GM10266 (cell line): ENCODE measurements around the gene GLTPD2.

Experiments
- DNase-seq: peaks from one replicate; pipeline ENCODE4 v3.0.0; 2012; ENCODE audit errors: extremely low spot score
- CTCF ChIP-seq: IDR thresholded peaks from 2 replicates; pipeline ENCODE4 v1.5.1; 2012; ENCODE audit warnings: mild to moderate bottlenecking, low read depth; ENCODE audit not compliant: control insufficient read depth, insufficient read depth; ENCODE audit errors: missing control alignments

Gene GLTPD2

GRCh38 chr17:4790705-4791088 is 1.9 kb downstream of the GLTPD2 start:
- no peak for TF ChIP-seq CTCF

GRCh38 chr17:4795168-4795567 is 6.4 kb downstream of the GLTPD2 start:
- DNase-seq = no peak
- TF ChIP-seq CTCF = no peak

More at GRCh38 chr17:4790705-4791088, 1.9 kb downstream of the GLTPD2 start:
- DNase-seq = no peak

GRCh38 chr17:4796552-4796920 is 7.8 kb downstream of the GLTPD2 start:
- DNase-seq = no peak

GRCh38 chr17:4800462-4801196 is 11.9 kb downstream of the GLTPD2 start:
- DNase-seq = no peak

More at GRCh38 chr17:4796552-4796920, 7.8 kb downstream of the GLTPD2 start:
- TF ChIP-seq CTCF = no peak

GRCh38 chr17:4802228-4802627 is 13.5 kb downstream of the GLTPD2 start, which contains the start of gene C17orf114:
Gene C17orf114 (minus strand): TSS chr17:4802328.
- TF ChIP-seq CTCF = no peak
- DNase-seq = no peak

More at GRCh38 chr17:4800462-4801196, 11.9 kb downstream of the GLTPD2 start:
- no peak for TF ChIP-seq CTCF

- no peak for TF ChIP-seq CTCF
- DNase-seq = no peak
Observed at GRCh38 chr17:4806456-4806776, 17.7 kb downstream of the GLTPD2 start.

GRCh38 chr17:4806777-4807604 is 18.2 kb downstream of the GLTPD2 start, which contains the start of gene PLD2:
Gene PLD2 (plus strand): TSS chr17:4807152. CDS start chr17:4807773, 621 bp downstream.
- DNase-seq = peak; percentile 100
- TF ChIP-seq CTCF = no peak
